HCT116 (cell line): ENCODE results near the gene SULT2B1.

Experiments used
- CEBPB ChIP-seq: IDR thresholded peaks from 2 replicates; pipeline ENCODE4 v1.6.1; 2012; ENCODE audit warnings: low read depth
- EZH2phosphoT487 ChIP-seq: fragments of 200-600 bp; IDR thresholded peaks from 2 replicates; pipeline ENCODE4 v1.6.1; 2018; ENCODE audit warnings: antibody characterized with exemption, borderline replicate concordance
- SP1 ChIP-seq: IDR thresholded peaks from 2 replicates; pipeline ENCODE4 v1.6.1; 2012; ENCODE audit warnings: low read depth
- ZFX ChIP-seq: fragments of 450-650 bp; IDR thresholded peaks from 2 replicates; pipeline ENCODE4 v1.6.1; 2017
- TF ChIP-seq, protein P1 (sequence below), 3 experiments: fragments of 200-600 bp in 1 of 3; sonication (generic) in 1 of 3; IDR thresholded peaks in 2 of 3; conservative IDR thresholded peaks in 1 of 3; 2 replicates each; pipeline ENCODE4 v1.5.1; 2012 to 2017; ENCODE audit warnings: low read depth in 2 of 3, low read length in 2 of 3, antibody characterized with exemption in 1 of 3, borderline replicate concordance in 1 of 3, control low read depth in 1 of 3, mild to moderate bottlenecking in 1 of 3, mixed read lengths in 1 of 3, mixed run types in 1 of 3, moderate library complexity in 1 of 3; ENCODE audit not compliant: insufficient read depth in 1 of 3
- TF ChIP-seq, protein P2 (sequence below): IDR thresholded peaks from 2 replicates; pipeline ENCODE4 v1.6.1; 2012

DNA sequence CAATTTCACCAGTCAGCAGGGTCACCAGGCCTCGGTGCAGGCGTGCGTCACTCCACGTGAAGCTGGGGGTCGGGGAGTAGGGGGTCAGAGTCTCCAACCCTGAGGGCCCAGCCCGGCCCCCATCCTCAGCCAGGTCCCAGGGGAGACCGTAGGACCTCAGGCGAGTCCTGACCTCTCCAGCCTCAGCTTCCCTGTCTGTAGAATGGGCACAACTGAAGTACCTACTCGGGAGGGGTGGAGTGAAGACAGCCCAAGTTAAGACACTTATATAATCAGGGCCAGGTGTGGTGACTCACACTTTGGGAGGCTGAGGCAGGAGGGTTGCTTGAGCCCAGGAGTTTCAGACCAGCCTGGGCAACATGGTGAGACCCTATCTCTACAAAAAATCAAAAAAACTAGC is 51.9 kb downstream of the SULT2B1 start:
- TF ChIP-seq ZFX (no peak), SP1 (no peak), EZH2phosphoT487 (no peak), CEBPB (no peak)
- TF ChIP-seq, protein P1, sequence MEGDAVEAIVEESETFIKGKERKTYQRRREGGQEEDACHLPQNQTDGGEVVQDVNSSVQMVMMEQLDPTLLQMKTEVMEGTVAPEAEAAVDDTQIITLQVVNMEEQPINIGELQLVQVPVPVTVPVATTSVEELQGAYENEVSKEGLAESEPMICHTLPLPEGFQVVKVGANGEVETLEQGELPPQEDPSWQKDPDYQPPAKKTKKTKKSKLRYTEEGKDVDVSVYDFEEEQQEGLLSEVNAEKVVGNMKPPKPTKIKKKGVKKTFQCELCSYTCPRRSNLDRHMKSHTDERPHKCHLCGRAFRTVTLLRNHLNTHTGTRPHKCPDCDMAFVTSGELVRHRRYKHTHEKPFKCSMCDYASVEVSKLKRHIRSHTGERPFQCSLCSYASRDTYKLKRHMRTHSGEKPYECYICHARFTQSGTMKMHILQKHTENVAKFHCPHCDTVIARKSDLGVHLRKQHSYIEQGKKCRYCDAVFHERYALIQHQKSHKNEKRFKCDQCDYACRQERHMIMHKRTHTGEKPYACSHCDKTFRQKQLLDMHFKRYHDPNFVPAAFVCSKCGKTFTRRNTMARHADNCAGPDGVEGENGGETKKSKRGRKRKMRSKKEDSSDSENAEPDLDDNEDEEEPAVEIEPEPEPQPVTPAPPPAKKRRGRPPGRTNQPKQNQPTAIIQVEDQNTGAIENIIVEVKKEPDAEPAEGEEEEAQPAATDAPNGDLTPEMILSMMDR (IDR thresholded peaks at IDR 0.05 in 2 of 3, conservative IDR thresholded peaks at IDR 0.05 in 1 of 3; ENCODE audit: borderline replicate concordance in 1 of 3, insufficient read depth in 1 of 3, low read depth in 2 of 3, low read length in 2 of 3): no peak
- TF ChIP-seq, protein P2, sequence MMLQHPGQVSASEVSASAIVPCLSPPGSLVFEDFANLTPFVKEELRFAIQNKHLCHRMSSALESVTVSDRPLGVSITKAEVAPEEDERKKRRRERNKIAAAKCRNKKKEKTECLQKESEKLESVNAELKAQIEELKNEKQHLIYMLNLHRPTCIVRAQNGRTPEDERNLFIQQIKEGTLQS: no peak
